Testis (tissue), 3 donors: ENCODE measurements around the gene DPP9. TPM values are rescaled to one million over a fixed set of nuclear protein-coding genes. Genes with fewer than 3 reads are reported as not detected.

Experiments
- DNase-seq: peaks from one replicate; pipeline ENCODE4 v3.0.0-alpha.2; 2019
- H3K27ac ChIP-seq, 2 donors: fragments of 200-600 bp; sonication (generic); one replicate each; pipeline ENCODE4 v1.5.1; 2019
- H3K27me3 ChIP-seq: fragments of 200-600 bp; sonication (generic); one replicate; pipeline ENCODE4 v1.5.1; 2019
- H3K36me3 ChIP-seq: fragments of 200-600 bp; sonication (generic); one replicate; pipeline ENCODE4 v1.5.1; 2017; ENCODE audit warnings: low read depth; ENCODE audit errors: missing control alignments
- H3K4me1 ChIP-seq: fragments of 200-600 bp; sonication (generic); one replicate; pipeline ENCODE4 v1.5.1; 2019
- H3K4me3 ChIP-seq, 2 donors: fragments of 200-600 bp; sonication (generic); one replicate each; pipeline ENCODE4 v1.5.1; 2017 to 2019
- H3K9me3 ChIP-seq: fragments of 200-600 bp; sonication (generic); one replicate; pipeline ENCODE4 v1.5.1; 2017
- CTCF ChIP-seq, 3 experiments: fragments of 450-650 bp in 2 of 3; fragments of 200-600 bp in 1 of 3; sonication (generic) in 1 of 3; IDR thresholded peaks; one replicate each; pipeline ENCODE4 v1.5.1; 2016 to 2019; ENCODE audit warnings: antibody characterized with exemption in 3 of 3, mild to moderate bottlenecking in 2 of 3, moderate library complexity in 1 of 3
- POLR2A ChIP-seq: fragments of 450-650 bp; IDR thresholded peaks from one replicate; pipeline ENCODE4 v1.6.1; 2017; ENCODE audit warnings: antibody characterized with exemption, mild to moderate bottlenecking, moderate library complexity
- WGBS, 2 donors: methylation state at CpG; one replicate each; pipeline ENCODE4 v1.1.5; 2018; 5-methylcytosine and 5-hydroxymethylcytosine counted together
- intact Hi-C: fragments of 100-400 bp; cut with DNase I; formaldehyde crosslinking; loops from one replicate; pipeline ENCODE4 v1.15.1; 2023; ENCODE audit warnings: low total_unique reads
- polyA plus RNA-seq: library from polyadenylated mRNA; stranded (reverse); fragments of 350-450 nt; fragmentation: Illumina TruSeq; extraction: RNeasy Lipid Tissue Mini Kit (QIAGEN cat#74804); gene quantifications from one replicate; pipeline ENCODE4 v1.2.3, GENCODE V29; 2014; ENCODE audit warnings: low read depth, low replicate concordance; ENCODE audit not compliant: insufficient read depth
- total RNA-seq, 2 donors: library from RNA; depleted of rRNA; stranded (reverse); fragments of >200 nt; gene quantifications; one replicate each; pipeline ENCODE4 v1.2.3, GENCODE V29; 2016

Gene DPP9
- total and polyA plus RNA-seq, 3 donors from 2014 or later = 24.6 to 74.2 (median 65.1) TPM

DNA sequence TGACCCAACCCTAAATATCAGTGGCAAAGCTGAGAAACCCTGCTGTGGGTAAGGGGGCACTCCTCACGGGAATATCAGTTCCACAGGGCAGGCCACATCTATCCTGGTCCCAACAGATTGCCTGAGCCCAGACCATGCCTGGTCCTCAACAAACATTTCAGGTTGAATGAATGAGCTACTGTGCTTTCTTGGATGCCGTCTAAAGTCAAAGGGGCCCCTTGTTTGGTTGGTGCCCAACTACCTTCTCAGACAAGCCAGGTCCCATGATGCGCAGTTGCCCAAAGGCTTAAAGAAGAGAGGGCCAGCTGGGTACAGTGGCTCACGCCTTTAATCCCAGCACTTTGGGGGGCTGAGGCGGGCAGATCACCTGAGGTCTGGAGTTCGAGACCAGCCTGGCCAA is 2.4 kb downstream of the DPP9 start:
- H3K36me3 ChIP-seq = no peaks in the 10 kb centered on the region
- no peak overlapping the region for H3K4me3 ChIP-seq
- no peak overlapping the region for H3K27ac ChIP-seq
- WGBS, 2 donors = 87 to 99% methylated on average over 4 to 6 of the region's 6 CpGs
- no peaks in the 10 kb centered on the region for H3K27me3 ChIP-seq
- H3K9me3 ChIP-seq = no peaks in the 10 kb centered on the region
- DNase-seq = no peak
- intact Hi-C loops = no loop called here
- TF ChIP-seq POLR2A = no peak
- TF ChIP-seq CTCF (IDR thresholded peaks at IDR 0.05) = no peak
- peaks cover 15% of the 10 kb centered on the region for H3K4me1 ChIP-seq

GRCh38 chr19:4720037-4720700 is 3.5 kb downstream of the DPP9 start:
- no peaks in the 10 kb centered on the region for H3K27me3 ChIP-seq
- no peak overlapping the region for H3K27ac ChIP-seq
- intact Hi-C loops = no loop called here
- H3K4me3 ChIP-seq = no peak overlapping the region
- no peak for DNase-seq
- no peaks in the 10 kb centered on the region for H3K36me3 ChIP-seq
- TF ChIP-seq POLR2A = no peak
- TF ChIP-seq CTCF (IDR thresholded peaks at IDR 0.05) = no peak
- no peaks in the 10 kb centered on the region for H3K9me3 ChIP-seq
- peaks cover 15% of the 10 kb centered on the region for H3K4me1 ChIP-seq
- 89 to 93% methylated on average over 11 to 12 of the region's 13 CpGs for WGBS, 2 donors

DNA sequence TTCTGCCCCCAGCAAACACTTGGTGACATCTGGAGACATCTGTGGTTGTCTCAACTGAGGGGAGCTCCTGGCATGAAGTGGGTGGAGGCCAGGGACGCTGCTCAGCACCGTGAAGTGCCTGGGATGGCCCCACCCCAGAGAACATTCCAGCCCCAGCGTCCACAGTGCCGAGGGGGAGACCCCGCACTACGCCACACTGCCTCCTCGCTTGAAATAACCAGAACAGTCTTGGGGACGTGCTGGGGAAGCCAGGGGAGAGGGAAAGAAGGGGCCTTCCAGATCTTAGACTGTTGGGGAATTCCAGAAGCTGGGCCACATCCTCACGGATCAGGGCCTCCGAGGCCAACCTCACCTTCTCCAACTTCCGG is 4.2 kb downstream of the DPP9 start:
- WGBS, 2 donors = 89 to 100% methylated on average over 1 to 11 of the region's 11 CpGs
- Histone ChIP-seq H3K36me3 (no peaks in the 10 kb centered on the region), H3K4me1 (peaks cover 15% of the 10 kb centered on the region), H3K27ac (no peak overlapping the region), H3K9me3 (no peaks in the 10 kb centered on the region), H3K4me3 (no peak overlapping the region), H3K27me3 (no peaks in the 10 kb centered on the region)
- intact Hi-C loops = no loop called here
- TF ChIP-seq CTCF (IDR thresholded peaks at IDR 0.05) = no peak
- TF ChIP-seq POLR2A = no peak
- DNase-seq = no peak

GRCh38 chr19:4717966-4718701 is 5.5 kb downstream of the DPP9 start:
- 89 to 91% methylated on average over 12 to 15 of the region's 15 CpGs for WGBS, 2 donors
- H3K4me3 ChIP-seq = no peak overlapping the region
- no peaks in the 10 kb centered on the region for H3K36me3 ChIP-seq
- peaks cover 15% of the 10 kb centered on the region for H3K4me1 ChIP-seq
- no peak for DNase-seq
- no peak overlapping the region for H3K27ac ChIP-seq
- H3K9me3 ChIP-seq = no peaks in the 10 kb centered on the region
- intact Hi-C loops = no loop called here
- TF ChIP-seq POLR2A (no peak), CTCF (IDR thresholded peaks at IDR 0.05) (no peak)
- no peaks in the 10 kb centered on the region for H3K27me3 ChIP-seq
